Measurements from ENCODE around the gene ANAPC4. TPM values are rescaled to one million over a fixed set of nuclear protein-coding genes. Genes with fewer than 3 reads are reported as not detected.
"Not testable (repeated sequence)": the region's sequence is repeated elsewhere in the genome, so short reads cannot be mapped to it uniquely, and the experiment has no call there.

Gene ANAPC4
- 10 to 100 TPM; 19.1 to 24.8 TPM for total RNA-seq

GRCh38 chr4:25376754-25377571, at the start of gene ANAPC4:
Gene ANAPC4 (plus strand): TSS chr4:25377263. CDS start chr4:25377428, 165 bp downstream.
- no peak for TF ChIP-seq CTCF (IDR thresholded peaks at IDR 0.05)
- Histone ChIP-seq H3K27ac (peak within 1 kb of the TSS; percentile 51), H3K9ac (ENCODE audit: low read depth in 2 of 2, low read length in 2 of 2) (peak within 1 kb of the TSS; percentile 88 to 95), H3K9me3 (no peaks in the 10 kb centered on the region), H3K4me3 (peak within 1 kb of the TSS; percentile 98), H3K4me1 (no peaks in the 10 kb centered on the region), H3K27me3 (no peaks in the 10 kb centered on the region), H3K36me3 (peaks cover 6% of the 10 kb centered on the region)
- peak; percentile 99 for DNase-seq
- intact Hi-C loops (cut with DNase I), result no loop called here

- H3K9ac ChIP-seq (ENCODE audit: low read depth in 2 of 2, low read length in 2 of 2); intact Hi-C loops (cut with DNase I); H3K36me3 ChIP-seq; H3K27ac ChIP-seq; H3K9me3 ChIP-seq; H3K27me3 ChIP-seq; H3K4me3 ChIP-seq; DNase-seq; H3K4me1 ChIP-seq: not testable (repeated sequence)
Measured at GRCh38 chr4:25328463-25328862, 48.6 kb upstream of the ANAPC4 start.

GRCh38 chr4:25330335-25330734, 46.7 kb upstream of the ANAPC4 start:
- H3K27ac ChIP-seq, result no peak overlapping the region
- no peak for DNase-seq
- H3K9me3 ChIP-seq, result no peaks in the 10 kb centered on the region
- TF ChIP-seq CTCF (IDR thresholded peaks at IDR 0.05), result no peak
- H3K4me3 ChIP-seq, result no peak overlapping the region
- no peaks in the 10 kb centered on the region for H3K27me3 ChIP-seq
- intact Hi-C loops (cut with DNase I), result no loop called here
- H3K4me1 ChIP-seq, result no peaks in the 10 kb centered on the region
- no peak overlapping the region for H3K9ac ChIP-seq (ENCODE audit: low read depth in 2 of 2, low read length in 2 of 2)
- no peaks in the 10 kb centered on the region for H3K36me3 ChIP-seq

- DNase-seq, result no peak
- intact Hi-C loops (cut with DNase I), result no loop called here
Measured at GRCh38 chr4:25330905-25331808, 45.9 kb upstream of the ANAPC4 start.

GRCh38 chr4:25343671-25344070, 33.4 kb upstream of the ANAPC4 start:
- H3K36me3 ChIP-seq, result no peaks in the 10 kb centered on the region
- no peaks in the 10 kb centered on the region for H3K4me1 ChIP-seq
- H3K4me3 ChIP-seq, result no peak overlapping the region
- intact Hi-C loops (cut with DNase I), result no loop called here
- TF ChIP-seq CTCF (IDR thresholded peaks at IDR 0.05), result no peak
- no peaks in the 10 kb centered on the region for H3K27me3 ChIP-seq
- H3K27ac ChIP-seq, result no peak overlapping the region
- no peak for DNase-seq
- H3K9ac ChIP-seq (ENCODE audit: low read depth in 2 of 2, low read length in 2 of 2), result no peak overlapping the region
- H3K9me3 ChIP-seq, result no peaks in the 10 kb centered on the region

More at GRCh38 chr4:25330905-25331808, 45.9 kb upstream of the ANAPC4 start:
- no peak overlapping the region for H3K27ac ChIP-seq
- H3K9me3 ChIP-seq, result no peaks in the 10 kb centered on the region
- no peak for TF ChIP-seq CTCF (IDR thresholded peaks at IDR 0.05)
- H3K36me3 ChIP-seq, result no peaks in the 10 kb centered on the region
- no peaks in the 10 kb centered on the region for H3K27me3 ChIP-seq
- H3K9ac ChIP-seq (ENCODE audit: low read depth in 2 of 2, low read length in 2 of 2), result no peak overlapping the region
- H3K4me3 ChIP-seq, result peak overlapping the region; percentile 0
- H3K4me1 ChIP-seq, result no peaks in the 10 kb centered on the region
